Fibroblast of skin of left biceps (primary cell): ENCODE results near the gene BANP.
"Not testable (repeated sequence)": the region's sequence is repeated elsewhere in the genome, so short reads cannot be mapped to it uniquely, and the experiment has no call there.

Source experiments
- DNase-seq, 2 experiments: peaks; one replicate each; pipeline ENCODE4 v3.0.0-alpha.2; 2013; ENCODE audit warnings: low read depth in 2 of 2

BANP gene

GRCh38 chr16:88028177-88028930 is 77.1 kb downstream of the BANP start:
- DNase-seq, result not testable (repeated sequence)

DNA sequence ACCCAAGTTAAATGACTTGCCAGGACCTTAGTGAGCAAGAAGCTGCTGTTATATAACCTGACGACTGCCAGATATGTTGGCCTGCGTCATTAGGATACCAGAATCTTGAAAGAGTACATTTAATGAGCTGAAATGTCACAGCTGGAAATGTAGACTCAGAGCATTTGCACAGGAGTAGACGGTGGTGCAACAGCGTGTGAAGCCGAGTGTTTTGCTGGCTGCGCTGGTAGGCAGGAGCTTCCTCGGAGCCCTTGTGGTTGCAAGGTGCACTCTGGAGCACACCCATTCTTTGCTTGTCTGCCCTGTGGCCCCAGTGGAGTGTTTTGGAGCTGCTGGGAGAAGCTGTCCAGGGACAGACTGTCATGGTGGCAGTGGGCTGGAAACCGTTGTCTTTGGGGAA is 79.3 kb downstream of the BANP start:
- DNase-seq, result no peak

GRCh38 chr16:88030961-88031360 is 79.7 kb downstream of the BANP start:
- DNase-seq, result not testable (repeated sequence)

GRCh38 chr16:88033003-88033740 is 81.9 kb downstream of the BANP start:
- DNase-seq, result not testable (repeated sequence)

DNA sequence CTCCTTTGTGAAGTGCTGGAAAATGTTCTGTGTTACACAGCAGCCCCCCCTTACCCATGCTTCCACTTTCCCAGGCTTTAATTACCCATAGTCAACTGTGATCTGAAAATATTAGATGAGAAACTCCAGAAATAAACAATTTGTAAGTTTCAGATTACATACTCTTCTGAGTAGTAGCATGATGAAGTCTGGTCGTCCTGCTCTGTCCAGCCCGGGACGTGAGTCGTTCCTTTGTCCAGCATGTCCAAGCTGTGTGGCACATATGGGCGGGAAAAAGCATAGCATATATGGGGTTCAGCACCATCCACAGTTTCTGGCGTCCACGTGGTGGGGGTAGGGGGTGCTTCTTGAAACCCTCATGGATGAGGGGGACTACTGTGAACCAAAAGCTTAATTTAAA is 83.5 kb downstream of the BANP start:
- no peak for DNase-seq

DNA sequence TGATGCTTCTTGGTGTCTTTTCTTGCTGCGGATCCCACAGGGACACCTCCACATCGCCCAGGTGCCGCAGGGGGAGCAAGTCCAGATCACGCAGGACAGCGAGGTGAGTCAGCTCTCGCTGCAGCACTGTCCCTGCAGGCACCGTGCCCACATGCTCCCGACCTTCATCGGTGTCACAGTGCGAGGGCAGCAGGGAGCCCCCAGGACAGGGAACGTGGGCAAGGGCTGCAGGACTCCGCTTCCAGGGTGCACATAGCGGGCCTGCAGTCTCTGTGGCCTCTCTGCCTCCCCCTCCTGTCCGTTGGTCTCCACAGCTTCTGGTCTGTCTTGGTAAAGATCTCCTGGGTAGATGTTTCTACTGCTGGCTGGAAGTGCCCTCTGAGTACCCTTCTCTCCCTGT is 84.1 kb downstream of the BANP start:
- DNase-seq, result no peak

DNA sequence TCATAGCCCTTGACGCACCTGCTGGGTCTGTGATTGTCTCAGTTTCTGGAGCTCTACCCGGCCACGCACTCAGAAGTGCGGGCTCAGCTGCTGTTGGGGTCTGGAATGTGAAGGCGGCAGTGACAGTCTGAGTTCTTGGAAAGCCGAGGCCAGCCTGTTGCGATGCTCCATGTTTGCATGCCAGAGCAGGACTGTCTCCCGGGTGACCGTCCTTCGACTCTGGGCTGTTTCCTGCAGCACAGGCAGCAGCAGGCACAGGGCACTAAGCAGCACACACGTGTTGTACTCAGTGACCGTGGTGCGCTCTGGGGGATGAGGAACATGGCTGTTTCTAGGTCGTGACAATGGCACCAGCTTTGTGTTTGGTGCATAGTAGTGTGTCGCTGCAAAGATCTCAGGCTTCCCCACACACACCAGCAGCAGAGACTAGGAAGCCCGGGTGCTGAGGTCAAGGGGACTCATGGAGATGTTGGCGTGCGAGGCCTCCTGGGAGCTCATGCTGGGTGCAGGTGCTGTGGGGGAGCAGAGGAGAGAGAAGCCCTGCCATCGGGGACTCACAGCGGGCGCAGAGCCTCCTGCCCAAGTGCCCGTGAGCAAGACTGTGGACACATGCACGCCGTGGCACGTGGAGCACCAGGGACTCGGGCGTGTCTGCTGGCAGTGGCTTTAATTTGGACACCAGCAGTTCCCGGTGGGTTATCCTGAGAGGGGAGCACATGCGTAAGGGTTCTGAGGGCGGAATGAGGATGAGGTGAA is 84.8 kb downstream of the BANP start:
- DNase-seq, result not testable (repeated sequence)

GRCh38 chr16:88036640-88036996 is 85.4 kb downstream of the BANP start:
- DNase-seq, result not testable (repeated sequence)

DNA sequence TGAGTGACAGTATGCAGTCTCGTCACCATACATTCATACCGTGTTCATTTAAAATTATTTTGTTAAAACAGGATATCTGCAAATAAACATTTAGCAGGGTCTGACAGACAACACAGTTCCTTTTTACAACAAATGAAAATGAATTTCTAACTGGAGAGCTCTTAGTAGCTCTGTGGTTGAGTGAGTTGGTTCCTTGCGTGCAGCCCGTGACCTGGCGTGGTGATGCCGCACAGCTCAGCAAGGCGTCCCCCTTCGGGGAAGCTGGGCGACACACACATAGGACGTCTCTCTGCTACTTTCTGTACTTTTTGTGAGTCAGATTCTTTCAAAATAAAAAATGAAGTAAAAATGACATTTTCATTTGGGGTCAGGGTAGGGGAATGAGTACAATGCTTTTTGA is 86.1 kb downstream of the BANP start:
- not testable (repeated sequence) for DNase-seq

GRCh38 chr16:88037876-88038525 is 86.8 kb downstream of the BANP start:
- not testable (repeated sequence) for DNase-seq

GRCh38 chr16:88038526-88038908 is 87.3 kb downstream of the BANP start:
- not testable (repeated sequence) for DNase-seq

- no peak for DNase-seq
These were observed 88.4 kb downstream of the BANP start for GRCh38 chr16:88039591-88039990.

GRCh38 chr16:88040196-88040876 is 89.1 kb downstream of the BANP start:
- not testable (repeated sequence) for DNase-seq

- DNase-seq, result not testable (repeated sequence)
These were observed 89.6 kb downstream of the BANP start for GRCh38 chr16:88040877-88041244.

- not testable (repeated sequence) for DNase-seq
These were observed 90.3 kb downstream of the BANP start for GRCh38 chr16:88041506-88041905.

DNA sequence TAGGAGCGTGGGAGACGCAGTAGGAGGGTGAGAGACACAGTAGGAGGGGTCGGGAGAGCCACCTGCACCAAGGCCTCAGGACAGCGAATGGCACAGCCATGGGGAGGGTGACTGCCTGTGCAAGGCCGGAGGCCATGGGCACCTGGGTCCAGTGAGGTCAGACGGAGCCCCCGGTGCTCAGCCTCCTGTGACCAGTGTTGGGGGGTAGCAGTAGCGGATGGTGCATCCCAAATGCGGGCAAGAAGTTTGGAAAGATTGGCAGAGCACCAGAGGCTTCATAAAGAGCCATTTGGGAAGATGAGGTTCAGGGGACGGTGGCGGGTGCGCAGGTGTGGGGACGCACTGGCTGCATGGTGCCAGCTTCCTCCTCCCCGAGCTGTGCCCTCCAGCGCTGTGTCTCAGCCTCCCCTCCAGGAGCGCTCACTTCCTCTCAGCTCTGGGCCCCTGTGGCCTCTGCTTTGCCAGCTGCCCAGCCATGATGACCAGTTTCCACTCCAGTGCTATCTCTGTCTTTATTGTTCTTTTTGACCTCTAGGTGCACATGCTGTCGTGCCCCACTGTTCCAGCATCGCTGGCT is 90.8 kb downstream of the BANP start:
- DNase-seq, result not testable (repeated sequence)

- DNase-seq, result not testable (repeated sequence)
These were observed 92.1 kb downstream of the BANP start for GRCh38 chr16:88043208-88043910.

GRCh38 chr16:88044121-88044581 is 92.9 kb downstream of the BANP start:
- DNase-seq, result not testable (repeated sequence)

DNA sequence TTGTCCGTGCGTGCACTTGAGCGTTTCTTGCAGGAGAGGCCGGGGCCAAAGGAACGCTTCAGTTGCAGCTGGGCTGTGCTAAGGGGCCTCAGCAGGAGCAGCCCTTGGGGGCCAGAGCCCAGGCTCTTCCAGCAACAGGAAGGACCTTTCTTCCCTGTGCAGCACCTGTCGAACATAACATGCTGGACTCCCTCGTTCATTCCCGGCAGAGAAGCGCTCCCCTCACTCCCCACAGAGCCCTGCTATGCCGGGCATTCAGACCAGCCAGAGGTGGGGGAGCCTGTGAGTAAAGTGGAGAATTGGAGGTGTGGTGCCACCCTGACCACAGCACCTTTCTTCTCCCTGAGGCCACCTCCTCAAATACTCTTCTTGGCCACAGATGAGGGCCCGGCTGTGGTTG is 94.1 kb downstream of the BANP start:
- DNase-seq, result not testable (repeated sequence)

GRCh38 chr16:88045820-88046303 is 94.6 kb downstream of the BANP start:
- no peak for DNase-seq
